Measurements from ENCODE around the gene CDK18.
A peak's percentile ranks its signal among the peaks of the same experiment; 100 is the strongest.
"Not testable (repeated sequence)": the region's sequence is repeated elsewhere in the genome, so short reads cannot be mapped to it uniquely, and the experiment has no call there.

Gene CDK18

DNA sequence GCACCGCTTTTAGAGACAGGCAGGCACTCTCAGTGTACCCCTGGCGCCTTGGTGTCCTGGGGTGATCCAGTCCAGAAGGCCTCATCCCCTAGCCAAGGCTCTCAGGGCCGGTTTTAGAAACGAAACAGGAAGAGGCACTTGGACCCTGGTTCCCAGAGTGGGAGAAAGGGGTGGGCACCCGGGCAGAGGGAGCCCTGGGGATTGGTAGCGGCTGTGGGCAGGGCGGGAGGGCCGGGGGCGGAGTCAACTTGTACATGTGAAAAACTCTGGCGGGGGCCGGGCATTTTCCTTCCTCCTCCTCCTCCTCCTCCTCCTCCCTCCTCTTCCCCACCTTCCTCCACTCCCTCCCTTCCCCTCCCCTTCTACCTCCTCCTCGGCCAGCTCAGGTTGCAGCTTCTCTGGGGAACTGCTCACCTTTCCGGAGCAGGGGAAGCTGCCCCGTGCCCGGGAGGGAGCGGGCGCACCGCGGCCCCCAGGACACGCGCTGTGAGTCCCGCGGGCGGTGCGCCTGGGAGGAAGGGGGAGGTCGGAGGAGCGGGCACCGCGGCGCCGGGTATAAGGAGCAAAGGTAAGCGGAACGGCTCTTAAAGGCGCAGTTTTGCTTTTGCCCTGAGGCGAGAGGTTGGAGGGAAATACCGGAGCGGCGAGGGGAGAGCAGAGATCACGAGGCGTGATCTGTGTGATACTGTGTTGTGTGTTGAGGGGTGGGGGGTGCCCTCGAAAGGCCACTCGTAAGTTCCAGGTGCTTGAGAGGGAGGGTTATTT is at the start of gene CDK18:
TSS of gene CDK18 (plus strand) at position 359 of the 765 bp plus-strand sequence. CDS start 18,499 bp downstream, outside the sequence.
- DNase-seq, result peak; percentile 31

DNA sequence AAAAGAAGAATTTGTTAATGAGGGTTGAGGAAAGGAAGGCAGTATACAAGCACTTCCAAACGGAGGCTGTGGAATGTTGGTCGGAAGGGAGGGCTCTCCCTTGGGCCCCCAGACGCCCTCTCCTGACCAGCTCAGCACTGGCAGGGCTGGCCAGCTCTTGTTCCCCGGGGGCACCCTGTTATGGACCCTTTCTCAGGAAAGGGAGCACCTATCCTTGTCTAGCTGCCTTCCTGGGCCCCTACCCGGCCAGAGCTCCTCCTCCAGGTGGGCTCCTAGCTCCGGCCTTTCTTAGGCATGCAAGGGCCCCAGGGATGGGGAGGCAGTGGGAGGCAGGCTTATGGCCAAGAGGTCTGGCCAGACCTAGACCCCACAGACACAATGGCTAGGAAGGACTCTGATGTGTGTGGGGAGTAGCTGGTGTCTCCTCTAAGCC is 49.5 kb upstream of the CDK18 start:
- no peak for DNase-seq

DNA sequence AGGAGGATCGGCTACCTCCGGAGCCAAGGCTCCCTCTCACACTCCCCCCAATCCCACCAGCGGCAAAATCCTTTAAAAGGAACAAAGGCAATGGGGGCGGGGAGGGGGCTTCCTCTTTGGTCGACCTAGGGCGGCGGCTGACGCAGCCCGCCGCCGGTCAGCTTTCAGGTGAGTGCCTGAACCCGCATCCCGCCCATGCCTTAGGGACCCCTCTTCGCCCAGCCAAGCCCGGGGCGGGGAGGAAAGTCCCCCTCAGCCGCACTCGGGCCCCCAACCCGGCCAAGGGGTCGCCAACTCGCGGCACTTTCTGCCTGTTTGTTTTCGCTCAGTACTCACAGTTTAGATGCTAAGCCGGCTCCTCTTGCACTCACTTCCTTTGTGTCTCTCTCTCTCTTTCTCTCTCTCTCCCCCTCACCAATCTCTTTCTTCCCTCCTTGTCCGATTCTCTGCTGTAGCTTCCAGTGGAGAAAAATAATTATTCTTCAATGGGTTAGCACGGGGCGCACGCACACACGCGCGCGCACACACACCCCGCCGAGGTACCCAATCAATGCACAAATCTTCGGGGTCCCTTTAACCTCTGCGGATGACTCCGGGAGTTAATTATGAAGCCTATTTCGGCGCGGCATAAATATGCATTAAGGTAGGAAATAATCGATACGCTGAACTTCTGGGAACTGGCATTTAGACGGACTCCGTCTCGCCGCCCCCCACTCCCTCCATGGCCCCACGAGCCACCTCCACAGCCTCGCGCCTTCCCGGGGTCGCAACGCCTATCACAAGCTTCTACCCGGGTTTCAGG is 48.7 kb upstream of the CDK18 start, which contains the start of gene BLACAT1:
TSS of gene BLACAT1 (minus strand) at position 465 of the 802 bp plus-strand sequence.
- no peak for DNase-seq

- no peak for DNase-seq
Measured at GRCh38 chr1:205456383-205456867, 48.0 kb upstream of the CDK18 start.

- no peak for DNase-seq
Measured at GRCh38 chr1:205456868-205457745, 47.4 kb upstream of the CDK18 start.

GRCh38 chr1:205458777-205459566 is 45.5 kb upstream of the CDK18 start:
- no peak for DNase-seq

- DNase-seq, result no peak
Measured at GRCh38 chr1:205465392-205465791, 39.1 kb upstream of the CDK18 start.

GRCh38 chr1:205466595-205467220 is 37.8 kb upstream of the CDK18 start:
- DNase-seq, result no peak

- DNase-seq, result no peak
Measured at GRCh38 chr1:205470131-205470530, 34.3 kb upstream of the CDK18 start.

GRCh38 chr1:205472737-205473441 is 31.6 kb upstream of the CDK18 start:
- DNase-seq, result no peak

GRCh38 chr1:205473475-205473874 is 31.0 kb upstream of the CDK18 start:
- DNase-seq, result no peak

GRCh38 chr1:205473966-205474365 is 30.5 kb upstream of the CDK18 start:
- no peak for DNase-seq

- no peak for DNase-seq
Measured at GRCh38 chr1:205474571-205474970, 29.9 kb upstream of the CDK18 start.

GRCh38 chr1:205475855-205476254 is 28.6 kb upstream of the CDK18 start:
- DNase-seq, result no peak

- DNase-seq, result no peak
Measured at GRCh38 chr1:205476648-205477047, 27.8 kb upstream of the CDK18 start.

- DNase-seq, result no peak
Measured at GRCh38 chr1:205477121-205477758, 27.2 kb upstream of the CDK18 start.

GRCh38 chr1:205477759-205478247 is 26.7 kb upstream of the CDK18 start:
- DNase-seq, result no peak

DNA sequence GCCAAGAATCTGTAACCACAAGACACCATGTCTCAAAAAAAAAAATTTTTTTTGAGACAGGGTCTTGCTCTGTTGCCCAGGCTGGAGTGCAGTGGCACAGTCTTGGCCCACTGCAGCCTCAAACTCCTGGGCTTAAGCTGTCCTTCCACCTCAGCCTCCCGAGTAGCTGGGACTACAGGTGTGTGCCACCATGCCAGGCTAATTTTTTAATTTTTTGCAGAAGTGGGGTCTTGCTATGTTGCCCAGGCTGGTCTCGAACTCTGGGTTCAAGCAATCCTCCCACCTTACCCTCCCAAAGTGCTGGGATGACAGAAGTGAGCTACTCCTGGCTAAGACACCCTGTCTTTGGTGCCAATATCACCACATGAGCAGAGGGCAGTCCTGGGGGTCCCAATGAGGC is 25.5 kb upstream of the CDK18 start:
- DNase-seq, result not testable (repeated sequence)

- DNase-seq, result no peak
Measured at GRCh38 chr1:205480349-205480985, 24.0 kb upstream of the CDK18 start.

GRCh38 chr1:205481218-205481617 is 23.3 kb upstream of the CDK18 start:
- DNase-seq, result no peak

Data from activated T-cell treated with anti-CD3 and anti-CD28 coated beads for 4 hours (primary cell).